HUES6 (cell line): Measurements from ENCODE around the gene ELAC2.

Source experiments
- H3K27ac ChIP-seq: 2 replicates; pipeline ENCODE4 v1.7.0; 2013; ENCODE audit warnings: low read depth, mild to moderate bottlenecking, low read length, inconsistent platforms
- H3K27me3 ChIP-seq: 2 replicates; pipeline ENCODE4 v1.6.1; 2013; ENCODE audit warnings: low read length; ENCODE audit not compliant: control insufficient read depth, insufficient read depth
- H3K36me3 ChIP-seq: 2 replicates; pipeline ENCODE4 v1.6.1; 2013; ENCODE audit warnings: low read length; ENCODE audit not compliant: control insufficient read depth, insufficient read depth
- H3K4me1 ChIP-seq: 2 replicates; pipeline ENCODE4 v1.6.1; 2013; ENCODE audit warnings: low read length; ENCODE audit not compliant: control insufficient read depth, insufficient read depth
- H3K4me3 ChIP-seq: 2 replicates; pipeline ENCODE4 v1.5.1; 2013; ENCODE audit warnings: low read depth, low read length
- H3K9ac ChIP-seq: one replicate; pipeline ENCODE4 v1.6.1; 2013; ENCODE audit warnings: mild to moderate bottlenecking, low read length
- H3K9me3 ChIP-seq: 2 replicates; pipeline ENCODE4 v1.6.1; 2013; ENCODE audit warnings: low read depth, low read length; ENCODE audit not compliant: control insufficient read depth, insufficient read depth

Gene ELAC2

GRCh38 chr17:13017655-13018459 lies at the start of gene ELAC2:
TSS of gene ELAC2 (minus strand) at chr17:13018027. CDS start at chr17:13017947, 80 bp downstream.
- H3K9me3 ChIP-seq, result no peaks in the 10 kb centered on the region
- peaks cover 35% of the 10 kb centered on the region for H3K36me3 ChIP-seq
- H3K27ac ChIP-seq, result peak within 1 kb of the TSS; percentile 60; the same call in 1 of the 2 replicates
- H3K27me3 ChIP-seq, result no peaks in the 10 kb centered on the region
- no peaks in the 10 kb centered on the region for H3K4me1 ChIP-seq
- peak within 1 kb of the TSS; percentile 97 for H3K4me3 ChIP-seq
- peak within 1 kb of the TSS; percentile 80 for H3K9ac ChIP-seq

- Histone ChIP-seq H3K36me3 (no peaks in the 10 kb centered on the region), H3K4me3 (no peak overlapping the region), H3K27me3 (no peaks in the 10 kb centered on the region), H3K4me1 (no peaks in the 10 kb centered on the region), H3K9ac (no peak overlapping the region), H3K27ac (no peak overlapping the region), H3K9me3 (peaks cover 7% of the 10 kb centered on the region; the same call in 1 of the 2 replicates)
Observed at GRCh38 chr17:13065032-13065431, 47.2 kb upstream of the ELAC2 start.

DNA sequence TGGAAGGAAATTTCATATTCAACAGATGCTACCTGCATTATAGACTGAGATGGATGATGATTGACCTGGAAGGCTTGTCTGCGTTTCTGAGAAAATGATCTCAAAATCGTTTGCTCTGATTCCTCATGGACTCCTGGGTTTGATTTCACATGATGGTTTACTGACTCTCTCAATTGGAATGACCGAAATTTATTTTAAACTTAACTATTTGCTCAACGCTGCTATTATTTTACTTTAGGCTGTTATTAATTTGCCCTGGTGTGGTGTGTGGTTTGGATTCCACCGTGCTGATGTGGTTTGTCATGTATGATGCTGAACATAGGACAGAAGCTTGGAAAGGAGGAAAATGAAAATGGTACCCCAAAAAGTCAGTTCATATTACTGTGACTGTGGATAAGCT lies 37.3 kb upstream of the ELAC2 start:
- H3K27me3 ChIP-seq, result no peaks in the 10 kb centered on the region; the same call in 1 of the 2 replicates
- H3K4me1 ChIP-seq, result no peaks in the 10 kb centered on the region
- no peaks in the 10 kb centered on the region for H3K36me3 ChIP-seq
- no peaks in the 10 kb centered on the region for H3K9me3 ChIP-seq
- H3K4me3 ChIP-seq, result no peak overlapping the region
- no peak overlapping the region for H3K27ac ChIP-seq
- H3K9ac ChIP-seq, result no peak overlapping the region

DNA sequence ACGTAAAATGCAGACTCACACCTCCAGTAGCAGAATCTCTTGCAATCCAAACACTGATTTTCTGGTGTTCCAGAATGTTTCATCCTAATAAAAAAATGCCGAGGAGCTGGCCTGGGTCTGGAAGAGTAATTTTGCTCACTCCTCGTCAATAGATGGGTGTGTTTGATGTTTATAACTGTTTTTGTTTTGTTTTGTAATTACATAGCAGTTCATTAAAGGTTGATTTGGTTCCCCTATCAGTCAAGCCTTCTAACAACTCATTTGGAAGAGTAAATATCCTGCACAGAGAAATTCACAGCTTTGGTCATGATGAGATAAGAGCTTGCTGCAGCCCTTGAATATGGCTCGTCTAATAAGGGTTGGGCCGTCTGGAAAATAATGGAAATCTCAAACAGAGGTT lies 36.8 kb upstream of the ELAC2 start:
- Histone ChIP-seq H3K27me3 (no peaks in the 10 kb centered on the region; the same call in 1 of the 2 replicates), H3K4me3 (no peak overlapping the region), H3K36me3 (no peaks in the 10 kb centered on the region), H3K4me1 (no peaks in the 10 kb centered on the region), H3K9me3 (no peaks in the 10 kb centered on the region), H3K9ac (no peak overlapping the region), H3K27ac (no peak overlapping the region)

DNA sequence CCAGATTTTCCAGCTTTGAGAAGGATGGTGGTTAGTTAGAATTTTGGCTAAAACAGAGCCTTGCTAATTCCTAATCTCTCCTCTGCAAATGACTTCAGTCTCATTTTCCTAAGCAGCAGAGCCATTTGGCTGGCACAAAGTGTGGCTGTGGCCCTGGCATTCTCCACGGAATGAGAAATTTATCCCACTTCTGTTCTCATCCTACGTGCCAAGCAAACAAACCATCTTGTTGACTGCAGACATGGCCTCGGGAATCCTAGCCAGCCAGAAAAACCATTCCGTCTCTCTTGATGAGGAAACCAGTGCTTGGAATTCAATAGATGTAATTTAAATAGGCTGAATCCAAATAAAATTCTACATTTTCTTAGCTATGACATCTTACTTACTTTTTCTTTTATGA lies 34.1 kb upstream of the ELAC2 start:
- Histone ChIP-seq H3K27me3 (no peaks in the 10 kb centered on the region; the same call in 1 of the 2 replicates), H3K27ac (no peak overlapping the region), H3K36me3 (no peaks in the 10 kb centered on the region), H3K4me3 (no peak overlapping the region), H3K9me3 (no peaks in the 10 kb centered on the region), H3K9ac (no peak overlapping the region), H3K4me1 (no peaks in the 10 kb centered on the region)

GRCh38 chr17:13047011-13047606 lies 29.3 kb upstream of the ELAC2 start:
- no peaks in the 10 kb centered on the region for H3K27me3 ChIP-seq
- no peaks in the 10 kb centered on the region for H3K9me3 ChIP-seq
- no peaks in the 10 kb centered on the region for H3K36me3 ChIP-seq
- H3K4me1 ChIP-seq, result no peaks in the 10 kb centered on the region
- H3K4me3 ChIP-seq, result no peak overlapping the region
- H3K27ac ChIP-seq, result no peak overlapping the region
- H3K9ac ChIP-seq, result no peak overlapping the region

DNA sequence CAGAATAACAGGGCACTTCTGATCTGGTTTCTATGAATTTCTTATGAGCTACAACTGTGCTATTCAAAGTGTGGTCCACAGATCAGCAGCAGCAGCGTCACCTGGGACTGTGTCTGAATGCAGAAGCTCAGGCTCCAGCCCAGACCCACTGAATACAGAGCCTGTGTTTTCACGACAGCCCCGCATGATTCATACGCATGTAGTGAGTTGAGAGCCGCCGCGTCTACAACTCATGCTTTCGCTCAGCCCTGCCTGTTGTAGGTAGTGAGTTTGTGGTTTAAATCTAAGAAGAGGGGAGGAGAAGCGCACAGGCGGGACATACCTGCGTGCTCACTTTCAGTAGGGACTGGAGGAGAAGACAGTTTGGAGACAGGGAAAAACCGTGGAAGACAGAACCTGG lies 28.5 kb upstream of the ELAC2 start:
- H3K4me1 ChIP-seq, result peaks cover 3% of the 10 kb centered on the region
- no peaks in the 10 kb centered on the region for H3K9me3 ChIP-seq
- no peak overlapping the region for H3K4me3 ChIP-seq
- no peaks in the 10 kb centered on the region for H3K36me3 ChIP-seq
- H3K27ac ChIP-seq, result no peak overlapping the region
- no peaks in the 10 kb centered on the region for H3K27me3 ChIP-seq
- H3K9ac ChIP-seq, result no peak overlapping the region

DNA sequence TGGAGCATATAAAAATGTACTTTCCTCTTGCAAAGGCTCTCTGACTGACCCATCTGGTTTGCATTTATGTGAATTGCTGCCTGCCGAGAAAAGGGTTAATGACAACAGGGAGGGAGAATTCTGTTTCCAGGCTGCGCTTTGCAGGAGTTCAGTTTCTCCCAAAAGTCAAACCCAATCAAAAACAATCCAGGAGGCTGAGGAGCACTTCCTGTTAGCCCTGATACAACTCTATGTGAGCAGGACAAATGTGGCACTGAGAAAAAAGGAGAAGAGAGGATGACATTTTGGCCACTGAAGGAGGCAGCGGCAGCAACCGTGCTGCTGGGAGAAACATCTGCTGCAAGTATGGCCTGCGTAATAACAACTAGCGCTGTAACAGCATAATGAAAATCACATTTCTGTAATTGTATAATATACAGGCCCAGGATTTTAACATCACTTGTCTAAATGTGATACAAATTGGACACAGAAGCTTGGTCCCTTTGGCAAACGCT lies 26.8 kb upstream of the ELAC2 start:
- Histone ChIP-seq H3K4me3 (no peak overlapping the region), H3K27me3 (no peaks in the 10 kb centered on the region), H3K9ac (no peak overlapping the region), H3K36me3 (no peaks in the 10 kb centered on the region), H3K4me1 (peaks cover 6% of the 10 kb centered on the region), H3K27ac (no peak overlapping the region), H3K9me3 (no peaks in the 10 kb centered on the region)

DNA sequence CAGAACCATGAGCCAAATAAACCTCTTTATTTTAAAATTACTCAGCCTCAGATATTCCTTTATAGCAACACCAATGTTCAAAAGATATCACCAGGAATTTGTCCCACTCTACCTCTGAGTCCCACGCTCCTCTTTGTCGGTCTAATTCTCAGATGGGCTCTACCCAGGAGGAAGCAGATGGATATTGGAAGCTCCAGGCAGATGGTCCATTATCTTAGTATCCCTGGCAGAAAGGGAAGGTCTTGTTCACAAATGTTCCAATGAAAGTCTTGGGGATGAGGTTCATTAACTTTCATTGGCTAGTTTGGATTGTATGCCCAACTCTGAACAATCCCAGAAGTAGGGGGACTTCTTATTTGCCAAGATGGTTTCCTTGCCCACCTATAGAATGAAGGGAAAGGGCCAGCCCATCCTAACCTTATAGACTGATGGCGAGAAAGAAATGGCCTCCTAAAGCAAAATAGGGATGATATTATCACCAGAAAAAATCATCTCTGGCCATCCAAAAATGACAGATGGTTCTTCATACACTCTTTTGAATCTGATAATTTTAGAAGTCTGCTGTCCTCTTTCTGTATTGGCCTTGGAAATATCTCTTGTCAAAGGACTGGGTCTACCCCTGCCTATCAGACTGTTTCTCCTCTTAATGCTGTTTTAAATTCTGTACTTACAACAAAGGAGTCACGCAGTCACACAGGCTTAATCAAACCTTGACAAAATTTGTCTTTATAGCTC lies 21.3 kb upstream of the ELAC2 start:
- Histone ChIP-seq H3K4me1 (peaks cover 6% of the 10 kb centered on the region), H3K27me3 (no peaks in the 10 kb centered on the region), H3K27ac (no peak overlapping the region), H3K9me3 (0 out of 2 replicates have a peak, but pooled peaks cover 8% of the 10 kb centered on the region), H3K4me3 (no peak overlapping the region), H3K36me3 (no peaks in the 10 kb centered on the region), H3K9ac (no peak overlapping the region)

DNA sequence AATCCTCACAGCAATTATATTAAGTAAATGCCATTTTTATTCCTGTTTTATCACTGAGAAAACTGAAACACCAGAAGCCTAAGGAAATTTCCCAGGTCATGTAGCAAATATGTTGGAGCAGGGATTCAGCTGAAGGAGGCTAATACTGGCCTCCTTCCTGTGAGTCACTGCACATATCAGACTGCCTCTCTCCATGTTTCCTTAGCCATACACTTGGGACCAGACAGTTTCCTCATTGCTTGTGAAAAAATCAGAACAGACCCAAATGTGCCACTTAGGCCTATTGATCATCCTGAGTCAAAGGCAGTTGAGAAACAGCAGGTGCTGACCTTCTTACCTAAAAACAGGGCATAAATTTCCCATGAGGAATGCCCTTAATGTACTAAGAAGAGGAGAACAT lies 18.9 kb upstream of the ELAC2 start:
- peaks cover 6% of the 10 kb centered on the region for H3K4me1 ChIP-seq
- no peaks in the 10 kb centered on the region for H3K27me3 ChIP-seq
- no peaks in the 10 kb centered on the region for H3K36me3 ChIP-seq
- H3K9ac ChIP-seq, result no peak overlapping the region
- no peak overlapping the region for H3K4me3 ChIP-seq
- H3K27ac ChIP-seq, result no peak overlapping the region
- H3K9me3 ChIP-seq, result 0 out of 2 replicates have a peak, but pooled peaks cover 8% of the 10 kb centered on the region

DNA sequence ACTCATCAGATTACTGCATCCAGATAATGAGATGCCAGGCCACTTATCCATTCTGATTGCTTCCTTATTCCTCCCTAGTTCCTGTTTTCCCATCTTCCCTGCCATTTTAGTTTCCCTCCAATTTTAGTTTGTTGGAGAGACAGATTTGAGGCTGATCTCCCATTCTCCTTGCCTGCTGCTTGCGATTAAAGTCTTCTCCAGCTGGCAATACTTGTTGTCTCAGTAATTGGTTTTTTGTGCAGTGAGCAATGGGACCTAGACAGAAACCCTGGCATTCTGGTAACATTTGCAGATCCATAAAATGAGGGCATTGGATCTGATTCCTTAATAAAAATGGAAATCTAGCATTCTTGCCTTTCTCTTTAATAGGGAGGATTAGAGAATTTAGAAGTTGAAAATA lies 17.6 kb upstream of the ELAC2 start:
- no peaks in the 10 kb centered on the region for H3K4me1 ChIP-seq
- 0 out of 2 replicates have a peak, but pooled peaks cover 8% of the 10 kb centered on the region for H3K9me3 ChIP-seq
- H3K4me3 ChIP-seq, result no peak overlapping the region
- H3K27ac ChIP-seq, result no peak overlapping the region
- H3K36me3 ChIP-seq, result no peaks in the 10 kb centered on the region
- no peaks in the 10 kb centered on the region for H3K27me3 ChIP-seq
- H3K9ac ChIP-seq, result no peak overlapping the region
